Vagina (tissue), 2 donors: ENCODE results near the gene OXNAD1. TPM values are rescaled to one million over a fixed set of nuclear protein-coding genes. Genes with fewer than 3 reads are reported as not detected.

ENCODE experiments used
- DNase-seq, 2 donors: peaks; one replicate each; pipeline ENCODE4 v3.0.0-alpha.2; 2017; ENCODE audit errors: extremely low spot score in 2 of 2
- H3K27ac ChIP-seq: fragments of 200-600 bp; sonication (generic); one replicate; pipeline ENCODE4 v1.5.1; 2019
- H3K27me3 ChIP-seq: fragments of 200-600 bp; sonication (generic); one replicate; pipeline ENCODE4 v1.5.1; 2019
- H3K36me3 ChIP-seq, 2 donors: fragments of 200-600 bp; sonication (generic); one replicate each; pipeline ENCODE4 v1.5.1; 2017 to 2019
- H3K4me1 ChIP-seq: fragments of 200-600 bp; sonication (generic); one replicate; pipeline ENCODE4 v1.5.1; 2019
- H3K4me3 ChIP-seq, 2 donors: fragments of 200-600 bp; sonication (generic); 1 replicate in 1 of 2; 2 replicates in 1 of 2; pipeline ENCODE4 v1.5.1; 2016 to 2019
- H3K9me3 ChIP-seq: fragments of 200-600 bp; sonication (generic); one replicate; pipeline ENCODE4 v1.5.1; 2019
- POLR2A ChIP-seq, 2 donors: fragments of 450-650 bp; IDR thresholded peaks; one replicate each; pipeline ENCODE4 v1.6.1; 2017; ENCODE audit warnings: antibody characterized with exemption in 2 of 2, mild to moderate bottlenecking in 2 of 2, moderate library complexity in 2 of 2
- POLR2AphosphoS5 ChIP-seq, 2 donors: sonication (generic); formaldehyde crosslinking; IDR thresholded peaks; one replicate each; pipeline ENCODE4 v1.9.0; 2017; ENCODE audit warnings: antibody characterized with exemption in 2 of 2, mild to moderate bottlenecking in 2 of 2, low read depth in 1 of 2; ENCODE audit not compliant: insufficient read depth in 1 of 2
- intact Hi-C: fragments of 100-400 bp; cut with DNase I; formaldehyde crosslinking; loops from one replicate; pipeline ENCODE4 v1.15.1; 2023
- total RNA-seq: library from RNA; depleted of rRNA; stranded (reverse); fragments of >200 nt; gene quantifications from one replicate; pipeline ENCODE4 v1.2.3, GENCODE V29; 2016
- TF ChIP-seq, protein P1 (sequence below), 3 experiments: fragments of 450-650 bp in 2 of 3; fragments of 200-600 bp in 1 of 3; sonication (generic) in 1 of 3; IDR thresholded peaks; one replicate each; pipeline ENCODE4 v1.5.1; 2017 to 2019; ENCODE audit warnings: antibody characterized with exemption in 3 of 3, mild to moderate bottlenecking in 2 of 3, moderate library complexity in 2 of 3

Gene OXNAD1
- total RNA-seq, 1 donor from 2014 or later: 30.0 TPM

DNA sequence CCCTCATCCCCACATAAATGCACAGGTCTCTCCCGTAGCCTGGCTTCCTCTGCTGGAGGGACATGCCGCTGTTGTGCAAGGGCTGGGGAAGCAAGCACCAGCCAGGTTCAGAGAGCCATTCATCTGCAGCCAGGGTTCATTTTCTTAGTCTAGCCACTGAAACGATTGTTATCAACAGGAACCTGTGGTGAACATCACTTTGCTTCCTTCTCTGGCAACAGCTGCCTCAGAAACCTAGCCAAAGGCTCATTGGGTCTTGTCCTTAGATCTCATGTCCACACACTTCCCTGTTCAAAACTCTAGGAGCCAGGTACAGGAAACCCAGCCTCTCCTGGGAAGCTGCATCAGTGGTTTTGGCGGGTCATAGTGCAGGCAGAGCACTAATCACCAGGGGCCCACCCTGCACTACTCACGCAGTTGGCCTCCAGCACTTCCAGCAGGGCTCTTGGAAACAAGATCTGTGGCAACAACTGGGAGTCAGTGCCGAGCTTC is 47.0 kb downstream of the OXNAD1 start:
- H3K4me3 ChIP-seq: no peak overlapping the region
- H3K36me3 ChIP-seq: peaks cover 0 to 12% of the 10 kb centered on the region in 2 donors
- H3K27me3 ChIP-seq: no peaks in the 10 kb centered on the region
- intact Hi-C loops: loop anchor here (10.0 kb wide), 1 partner anchor 203 kb away; the partner anchor contains the start of gene RFTN1
- DNase-seq: no peak
- H3K9me3 ChIP-seq: no peaks in the 10 kb centered on the region
- H3K27ac ChIP-seq: no peak overlapping the region
- TF ChIP-seq POLR2AphosphoS5 (IDR thresholded peaks at IDR 0.05; ENCODE audit: insufficient read depth in 1 of 2, low read depth in 1 of 2): peak; percentile 33 to 54
- TF ChIP-seq POLR2A (IDR thresholded peaks at IDR 0.05): no peak
- H3K4me1 ChIP-seq: peaks cover 5% of the 10 kb centered on the region

DNA sequence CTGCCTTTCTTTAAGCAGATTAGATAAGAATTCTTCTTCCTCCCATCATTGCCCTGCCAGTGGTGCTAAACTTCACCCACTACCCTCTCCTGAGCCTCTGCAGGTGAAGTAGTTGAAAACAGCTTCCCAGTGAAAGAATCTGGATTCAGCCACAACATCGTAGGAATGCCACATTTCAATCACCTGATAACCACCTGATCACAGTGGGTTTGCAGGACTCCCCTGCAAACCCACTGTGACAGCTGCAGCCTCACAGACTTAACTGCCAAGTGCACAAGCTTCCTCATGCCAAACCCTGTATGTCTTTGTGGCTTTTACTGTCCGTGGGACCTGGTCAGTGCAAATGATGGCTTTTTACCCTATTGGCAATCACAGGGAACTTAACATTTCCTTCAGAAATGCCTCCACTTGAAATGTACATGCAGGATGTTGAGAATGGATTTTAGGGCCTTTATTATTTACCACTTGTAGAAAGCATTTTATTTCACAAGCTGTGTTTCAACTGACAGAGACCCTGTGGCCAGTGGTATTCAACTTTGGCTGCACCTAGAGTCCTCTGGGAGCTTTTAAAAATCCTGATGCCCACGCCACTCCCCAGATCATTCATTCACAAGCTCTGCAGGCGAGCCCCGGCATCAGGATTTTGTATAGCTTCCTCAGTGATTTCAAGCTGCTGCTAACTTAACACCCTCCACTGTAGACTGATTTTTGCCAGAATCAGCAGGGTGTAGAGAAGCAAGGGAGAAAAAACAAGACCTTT is 49.1 kb downstream of the OXNAD1 start:
- peaks cover 22% of the 10 kb centered on the region for H3K4me1 ChIP-seq
- intact Hi-C loops: loop anchor here (10.0 kb wide), 1 partner anchor 201 kb away; the partner anchor contains the start of gene RFTN1
- no peak overlapping the region for H3K4me3 ChIP-seq
- H3K27me3 ChIP-seq: no peaks in the 10 kb centered on the region
- TF ChIP-seq, protein P1, sequence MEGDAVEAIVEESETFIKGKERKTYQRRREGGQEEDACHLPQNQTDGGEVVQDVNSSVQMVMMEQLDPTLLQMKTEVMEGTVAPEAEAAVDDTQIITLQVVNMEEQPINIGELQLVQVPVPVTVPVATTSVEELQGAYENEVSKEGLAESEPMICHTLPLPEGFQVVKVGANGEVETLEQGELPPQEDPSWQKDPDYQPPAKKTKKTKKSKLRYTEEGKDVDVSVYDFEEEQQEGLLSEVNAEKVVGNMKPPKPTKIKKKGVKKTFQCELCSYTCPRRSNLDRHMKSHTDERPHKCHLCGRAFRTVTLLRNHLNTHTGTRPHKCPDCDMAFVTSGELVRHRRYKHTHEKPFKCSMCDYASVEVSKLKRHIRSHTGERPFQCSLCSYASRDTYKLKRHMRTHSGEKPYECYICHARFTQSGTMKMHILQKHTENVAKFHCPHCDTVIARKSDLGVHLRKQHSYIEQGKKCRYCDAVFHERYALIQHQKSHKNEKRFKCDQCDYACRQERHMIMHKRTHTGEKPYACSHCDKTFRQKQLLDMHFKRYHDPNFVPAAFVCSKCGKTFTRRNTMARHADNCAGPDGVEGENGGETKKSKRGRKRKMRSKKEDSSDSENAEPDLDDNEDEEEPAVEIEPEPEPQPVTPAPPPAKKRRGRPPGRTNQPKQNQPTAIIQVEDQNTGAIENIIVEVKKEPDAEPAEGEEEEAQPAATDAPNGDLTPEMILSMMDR (IDR thresholded peaks at IDR 0.05): no peak
- TF ChIP-seq POLR2A (IDR thresholded peaks at IDR 0.05): no peak
- H3K9me3 ChIP-seq: no peaks in the 10 kb centered on the region
- no peak for DNase-seq
- H3K27ac ChIP-seq: no peak overlapping the region
- peaks cover 0 to 14% of the 10 kb centered on the region in 2 donors for H3K36me3 ChIP-seq

DNA sequence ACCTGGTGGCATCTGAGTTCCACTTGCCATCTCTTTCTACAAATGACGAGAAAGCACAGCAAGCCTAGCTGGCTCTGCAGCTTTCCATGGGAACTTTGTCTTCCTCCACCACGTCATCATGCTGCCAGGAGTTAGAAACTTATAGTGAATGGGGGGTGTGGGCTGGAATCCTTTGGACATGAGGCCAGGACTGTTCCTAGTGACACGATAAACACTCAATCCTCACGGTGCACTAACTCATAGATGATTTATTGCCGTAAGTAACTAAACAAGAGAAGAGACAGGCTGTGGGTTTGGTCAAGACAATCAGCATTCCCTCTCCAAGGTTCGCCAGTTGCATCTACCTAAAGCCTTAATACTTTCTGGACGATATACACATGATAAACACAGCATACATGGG is 50.6 kb downstream of the OXNAD1 start:
- Histone ChIP-seq H3K36me3 (peaks cover 0 to 20% of the 10 kb centered on the region in 2 donors), H3K27me3 (no peaks in the 10 kb centered on the region), H3K27ac (no peak overlapping the region), H3K4me3 (no peak overlapping the region), H3K4me1 (peaks cover 22% of the 10 kb centered on the region), H3K9me3 (no peaks in the 10 kb centered on the region)
- intact Hi-C loops: loop anchor here (10.0 kb wide), 1 partner anchor 199 kb away; the partner anchor contains the start of gene RFTN1
- DNase-seq: no peak
- TF ChIP-seq POLR2AphosphoS5 (IDR thresholded peaks at IDR 0.05; ENCODE audit: insufficient read depth in 1 of 2, low read depth in 1 of 2) (no peak), POLR2A (IDR thresholded peaks at IDR 0.05) (no peak)
- TF ChIP-seq, protein P1 (IDR thresholded peaks at IDR 0.05): no peak

DNA sequence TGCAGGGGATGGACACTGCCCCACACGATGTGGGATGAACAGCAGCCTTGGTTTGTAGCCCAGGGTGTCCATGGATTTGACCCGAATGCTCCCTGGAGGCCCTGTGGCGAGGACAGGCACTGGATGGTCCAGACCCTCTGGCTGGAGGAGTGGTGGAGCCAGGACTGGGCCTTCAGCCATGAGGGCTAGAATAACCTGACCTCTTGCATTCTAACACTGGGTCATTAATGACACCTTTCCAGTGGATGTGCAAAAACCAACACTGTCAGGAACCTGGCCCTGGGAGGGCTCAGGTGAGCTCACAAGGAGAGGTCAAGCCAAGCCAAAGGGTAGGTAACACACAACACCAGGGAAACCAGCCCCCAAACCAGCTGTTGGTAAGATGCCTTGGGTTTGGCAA is 51.4 kb downstream of the OXNAD1 start:
- intact Hi-C loops: loop anchor here (10.0 kb wide), 1 partner anchor 198 kb away; the partner anchor contains the start of gene RFTN1
- Histone ChIP-seq H3K9me3 (no peaks in the 10 kb centered on the region), H3K4me3 (no peak overlapping the region), H3K27me3 (no peaks in the 10 kb centered on the region), H3K36me3 (peaks cover 0 to 21% of the 10 kb centered on the region in 2 donors), H3K4me1 (peaks cover 22% of the 10 kb centered on the region), H3K27ac (no peak overlapping the region)
- TF ChIP-seq, protein P1 (IDR thresholded peaks at IDR 0.05): no peak
- no peak for TF ChIP-seq POLR2AphosphoS5 (IDR thresholded peaks at IDR 0.05; ENCODE audit: insufficient read depth in 1 of 2, low read depth in 1 of 2)
- TF ChIP-seq POLR2A (IDR thresholded peaks at IDR 0.05): no peak
- DNase-seq: no peak

DNA sequence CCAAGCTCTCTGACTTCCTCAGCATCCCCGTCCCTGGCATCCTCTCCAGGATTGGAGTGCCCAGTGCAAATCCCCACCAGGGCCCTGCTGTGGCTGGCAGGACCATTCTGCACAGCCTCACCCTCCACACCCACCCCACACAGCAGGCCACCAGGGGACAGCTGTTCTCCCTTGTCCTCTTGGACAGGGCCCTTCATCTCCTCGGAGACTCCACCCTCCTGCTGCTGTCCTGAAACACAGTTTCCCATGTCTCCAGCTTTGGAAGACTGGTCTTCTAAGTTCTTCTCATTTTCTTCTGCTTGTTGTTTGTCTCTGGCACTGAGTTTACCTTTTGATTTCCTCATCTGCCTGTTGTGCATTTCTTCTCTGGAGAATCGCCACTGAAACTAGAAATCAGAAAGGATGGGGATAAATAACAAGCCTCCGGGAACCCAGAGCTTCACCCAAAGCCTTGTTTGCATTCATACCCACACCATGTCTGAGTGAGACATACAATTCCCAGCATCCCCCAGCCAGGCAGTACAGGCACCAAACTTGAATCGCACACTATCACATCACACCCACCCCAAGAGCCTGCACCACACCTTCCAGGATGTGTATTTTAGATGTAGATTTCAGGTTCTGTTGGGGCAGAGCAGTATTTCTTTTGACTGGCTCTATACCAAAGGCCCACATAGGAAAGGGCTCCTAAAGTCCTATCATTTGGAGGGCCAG is 52.0 kb downstream of the OXNAD1 start:
- no peak overlapping the region for H3K4me3 ChIP-seq
- intact Hi-C loops: loop anchor here (10.0 kb wide), 1 partner anchor 198 kb away; the partner anchor contains the start of gene RFTN1
- H3K27ac ChIP-seq: no peak overlapping the region
- H3K4me1 ChIP-seq: peaks cover 17% of the 10 kb centered on the region
- TF ChIP-seq POLR2AphosphoS5 (IDR thresholded peaks at IDR 0.05; ENCODE audit: insufficient read depth in 1 of 2, low read depth in 1 of 2): no peak
- no peak for TF ChIP-seq POLR2A (IDR thresholded peaks at IDR 0.05)
- TF ChIP-seq, protein P1 (IDR thresholded peaks at IDR 0.05): no peak
- H3K9me3 ChIP-seq: no peaks in the 10 kb centered on the region
- H3K27me3 ChIP-seq: no peaks in the 10 kb centered on the region
- no peak for DNase-seq
- H3K36me3 ChIP-seq: peaks cover 0 to 23% of the 10 kb centered on the region in 2 donors
